ENCODE results near the gene LDHAL6B. TPM values are rescaled to one million over a fixed set of nuclear protein-coding genes. Genes with fewer than 3 reads are reported as not detected.

LDHAL6B gene
- total RNA-seq, 8 experiments from 2014 or later = 0.05 to 2.4 (median 0.47) TPM; not detected in 2

GRCh38 chr15:59249816-59250215 lies 43.2 kb downstream of the LDHAL6B start:
- no peak for ATAC-seq (replicated peaks in 6 of 8)
- 56 to 100% (median 80%) methylated on average over 1 to 2 of the region's 5 CpGs; no CpG with 5 or more reads in 3 of the 10 experiments for WGBS, 10 experiments
- in situ Hi-C loops (cut with MboI; ENCODE audit: low pct_unique_long_range_greater_than_20kb in 2 of 9, low sequenced_read_pairs in 9 of 9, unreplicated experiment in 9 of 9) = loop anchor here in 2 of 9 experiments (25.0 kb wide), 1 partner anchor 237 kb away; no protein-coding TSS in a partner anchor
- no peak overlapping the region for H3K27ac ChIP-seq
- no peaks in the 10 kb centered on the region for H3K4me1 ChIP-seq (replicated peaks in 1 of 2)
- no peak overlapping the region for H3K4me3 ChIP-seq

DNA sequence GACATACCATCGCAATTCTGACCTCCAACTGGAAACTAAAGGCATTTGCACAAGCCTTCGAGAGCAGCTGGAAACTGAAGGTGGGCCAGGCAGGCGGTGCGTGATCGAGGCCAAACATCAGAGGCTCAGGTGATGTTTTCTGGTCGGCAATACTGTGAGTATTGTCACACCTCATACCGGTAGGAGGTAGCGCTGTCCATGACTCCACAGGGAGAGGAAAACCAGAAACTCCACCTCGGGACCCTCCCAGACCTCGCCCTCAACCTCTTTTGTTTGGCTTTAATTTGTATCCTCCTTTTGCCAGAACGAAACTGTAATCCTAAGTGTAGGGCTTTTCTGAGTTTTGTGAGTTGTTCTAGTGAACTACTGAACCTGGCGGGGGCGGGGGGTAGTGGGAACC lies 43.6 kb downstream of the LDHAL6B start:
- ATAC-seq (replicated peaks in 6 of 8) = no peak
- Histone ChIP-seq H3K4me1 (replicated peaks in 1 of 2) (no peaks in the 10 kb centered on the region), H3K4me3 (no peak overlapping the region), H3K27ac (no peak overlapping the region)
- in situ Hi-C loops (cut with MboI; ENCODE audit: low pct_unique_long_range_greater_than_20kb in 2 of 9, low sequenced_read_pairs in 9 of 9, unreplicated experiment in 9 of 9) = no loop called here
- WGBS, 10 experiments = 80 to 100% (median 86%) methylated on average over 1 to 7 of the region's 13 CpGs; no CpG with 5 or more reads in 5 of the 10 experiments

DNA sequence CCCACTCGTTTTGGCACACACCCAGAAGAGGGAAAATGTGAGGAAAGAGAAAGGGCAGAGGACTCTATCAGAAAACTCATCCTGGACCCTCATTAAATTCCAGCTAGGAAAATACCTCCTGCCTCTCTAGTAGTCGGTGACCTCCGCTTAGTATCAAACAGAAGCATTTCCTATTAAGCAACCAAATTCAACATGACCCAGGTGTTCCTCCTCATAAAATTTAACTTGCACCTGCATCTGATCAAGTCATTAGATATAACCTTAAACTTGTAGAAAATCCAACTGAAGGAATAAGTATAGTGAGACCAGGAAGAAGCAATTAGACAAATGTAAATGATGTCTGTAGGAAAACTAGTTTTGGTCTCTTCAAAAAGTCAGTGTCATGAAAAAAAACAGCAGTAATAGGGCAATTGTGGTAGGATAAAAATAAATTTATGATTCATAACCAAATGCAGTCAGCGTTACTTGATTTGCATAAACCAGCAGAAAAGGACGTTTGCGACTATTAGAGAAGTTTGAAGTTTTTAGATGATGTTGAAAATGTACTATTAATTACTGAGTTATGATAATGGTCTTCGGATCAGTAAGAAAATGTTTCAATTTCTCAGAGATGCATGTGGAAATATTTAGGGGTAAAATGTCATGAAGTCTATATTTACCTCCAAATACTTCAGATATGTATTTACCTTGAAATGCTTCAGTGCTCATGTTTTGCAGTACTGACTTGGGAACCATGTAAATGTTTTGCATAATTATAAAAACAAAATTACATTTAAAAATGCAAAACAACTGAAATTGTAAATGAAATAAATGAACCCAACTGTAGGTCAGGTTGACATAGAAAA lies 44.6 kb downstream of the LDHAL6B start:
- no peak overlapping the region for H3K4me3 ChIP-seq
- in situ Hi-C loops (cut with MboI; ENCODE audit: low pct_unique_long_range_greater_than_20kb in 2 of 9, low sequenced_read_pairs in 9 of 9, unreplicated experiment in 9 of 9) = no loop called here
- WGBS, 10 experiments = 0 to 100% (median 77%) methylated on average over 3 to 7 of the region's 7 CpGs; no CpG with 5 or more reads in 1 of the 10 experiments
- no peak overlapping the region for H3K27ac ChIP-seq
- no peaks in the 10 kb centered on the region for H3K4me1 ChIP-seq (replicated peaks in 1 of 2)
- ATAC-seq (replicated peaks in 6 of 8) = peak in 2 of 8 experiments; percentile 36 to 40

DNA sequence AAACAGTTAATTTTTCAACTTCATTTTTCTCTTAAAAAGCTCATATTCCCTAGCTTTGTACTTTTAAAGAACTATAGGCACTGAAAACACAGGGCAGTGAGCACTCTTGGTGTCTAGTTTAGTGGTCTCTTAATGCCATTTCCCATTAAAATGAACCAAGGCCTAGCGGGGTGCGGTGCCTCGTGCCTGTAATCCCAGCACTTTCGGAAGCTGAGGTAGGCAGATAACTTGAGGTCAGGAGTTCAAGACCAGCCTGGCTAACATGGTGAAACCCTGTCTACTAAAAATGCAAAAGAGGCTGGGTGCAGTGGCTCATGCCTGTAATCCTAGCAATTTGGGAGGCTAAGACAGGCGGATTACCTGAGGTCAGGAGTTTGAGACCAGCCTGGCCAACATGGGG lies 45.5 kb downstream of the LDHAL6B start:
- ATAC-seq (replicated peaks in 6 of 8) = peak in 3 of 8 experiments; percentile 24 to 36 (median 28)

DNA sequence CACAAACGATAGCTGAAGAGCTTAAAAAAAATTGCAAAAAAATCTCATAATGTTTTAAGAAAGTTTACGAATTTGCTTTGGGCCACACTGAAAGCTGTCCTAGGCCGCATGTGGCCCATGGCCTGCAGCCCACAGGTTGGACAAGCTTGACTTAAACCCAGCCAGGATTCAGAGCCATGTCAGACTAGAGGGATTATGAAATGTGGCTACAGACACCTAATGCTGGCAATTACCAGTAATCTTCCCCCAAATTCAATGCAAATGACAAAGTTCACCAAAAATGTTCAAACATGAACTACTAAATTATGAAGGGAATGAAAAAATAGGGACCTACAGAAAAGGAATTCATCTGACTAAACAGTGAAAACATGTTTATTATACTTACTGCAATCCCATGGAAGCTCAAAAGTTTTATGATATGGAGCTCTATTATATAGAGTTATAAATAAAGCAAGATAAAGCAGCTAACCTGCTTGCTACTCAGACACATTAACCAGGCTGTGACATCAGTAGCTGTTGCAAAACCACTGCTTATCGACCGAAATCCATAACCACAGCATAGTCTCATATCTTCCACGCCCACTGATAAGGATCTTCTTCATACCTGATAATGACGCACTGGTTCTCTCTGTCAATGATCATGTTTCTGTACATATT lies 49.2 kb downstream of the LDHAL6B start:
- H3K27ac ChIP-seq = no peak overlapping the region
- in situ Hi-C loops (cut with MboI; ENCODE audit: low pct_unique_long_range_greater_than_20kb in 2 of 9, low sequenced_read_pairs in 9 of 9, unreplicated experiment in 9 of 9) = no loop called here
- WGBS, 10 experiments = 63 to 100% (median 95%) methylated on average over 1 to 7 of the region's 7 CpGs; no CpG with 5 or more reads in 1 of the 10 experiments
- H3K4me3 ChIP-seq = no peak overlapping the region
- H3K4me1 ChIP-seq (replicated peaks in 1 of 2) = peaks cover 0 to 5% of the 10 kb centered on the region in 2 donors
- peak in 1 of 8 experiments; percentile 28 for ATAC-seq (replicated peaks in 6 of 8)

More for the DNA sequence above, 45.5 kb downstream of the LDHAL6B start:
- 33 to 100% (median 90%) methylated on average over 3 to 5 of the region's 5 CpGs; no CpG with 5 or more reads in 6 of the 10 experiments for WGBS, 10 experiments
- Histone ChIP-seq H3K4me3 (no peak overlapping the region), H3K27ac (no peak overlapping the region), H3K4me1 (replicated peaks in 1 of 2) (no peaks in the 10 kb centered on the region)
- in situ Hi-C loops (cut with MboI; ENCODE audit: low pct_unique_long_range_greater_than_20kb in 2 of 9, low sequenced_read_pairs in 9 of 9, unreplicated experiment in 9 of 9) = no loop called here

DNA sequence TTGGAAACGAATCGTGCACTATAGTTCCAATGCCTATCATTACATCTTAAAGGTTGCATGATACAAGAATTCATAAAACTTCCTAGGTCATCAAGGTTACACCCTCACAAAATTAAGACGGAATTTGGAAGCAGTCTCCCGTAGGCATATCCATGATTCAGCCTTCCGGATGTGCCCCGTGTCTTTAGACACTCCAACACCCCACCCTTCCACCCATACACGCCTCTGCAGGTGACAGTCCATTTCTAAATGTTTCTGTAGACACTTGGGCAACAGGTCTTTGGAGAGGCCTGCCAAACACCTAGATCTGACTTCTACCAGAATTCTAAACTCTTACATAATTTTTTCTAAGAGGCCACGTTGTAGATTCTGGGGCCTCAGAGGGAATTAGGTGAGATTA lies 49.8 kb downstream of the LDHAL6B start:
- WGBS, 10 experiments = 15 to 100% (median 83%) methylated on average over 2 to 7 of the region's 8 CpGs; no CpG with 5 or more reads in 1 of the 10 experiments
- Histone ChIP-seq H3K4me1 (replicated peaks in 1 of 2) (peaks cover 0 to 5% of the 10 kb centered on the region in 2 donors), H3K27ac (no peak overlapping the region), H3K4me3 (no peak overlapping the region)
- peak in 1 of 8 experiments; percentile 21 for ATAC-seq (replicated peaks in 6 of 8)
- in situ Hi-C loops (cut with MboI; ENCODE audit: low pct_unique_long_range_greater_than_20kb in 2 of 9, low sequenced_read_pairs in 9 of 9, unreplicated experiment in 9 of 9) = no loop called here

GRCh38 chr15:59257140-59257539 lies 50.5 kb downstream of the LDHAL6B start:
- no peak overlapping the region for H3K4me3 ChIP-seq
- 50 to 100% (median 91%) methylated on average over 1 to 4 of the region's 4 CpGs; no CpG with 5 or more reads in 2 of the 10 experiments for WGBS, 10 experiments
- in situ Hi-C loops (cut with MboI; ENCODE audit: low pct_unique_long_range_greater_than_20kb in 2 of 9, low sequenced_read_pairs in 9 of 9, unreplicated experiment in 9 of 9) = no loop called here

More at GRCh38 chr15:59257140-59257539, 50.5 kb downstream of the LDHAL6B start:
- ATAC-seq (replicated peaks in 6 of 8) = no peak
- Histone ChIP-seq H3K27ac (no peak overlapping the region), H3K4me1 (replicated peaks in 1 of 2) (peaks cover 0 to 5% of the 10 kb centered on the region in 2 donors)

Other genes with a start within 250 kb of the LDHAL6B start
- 10 to 100 TPM; 11.0 to 37.5 (median 22.3) TPM for gene RNF111, start 219.2 kb upstream of the LDHAL6B start, total RNA-seq
- 10 to 100 TPM in 3 of 8 experiments, 1 to 10 TPM in 5; 1.2 to 95.2 (median 5.3) TPM for gene CCNB2, start 101.7 kb upstream of the LDHAL6B start, total RNA-seq
- gene MYO1E, start 166.0 kb downstream of the LDHAL6B start, total RNA-seq = 10 to 100 TPM in 3 of 8 experiments, 1 to 10 TPM in 5; 4.0 to 71.1 (median 6.9) TPM
- 1 to 10 TPM in 7 of 8 experiments, under 1 TPM in 1; 0.31 to 5.6 (median 3.5) TPM for gene FAM81A, start 231.3 kb downstream of the LDHAL6B start, total RNA-seq

All from motor neuron (in vitro differentiated cells).